NT2/D1 (cell line): ENCODE measurements around the gene ZNF497.

ENCODE experiments used
- SUZ12 ChIP-seq: IDR thresholded peaks from 2 replicates; pipeline ENCODE4 v1.6.1; 2011; ENCODE audit not compliant: insufficient read length, insufficient read depth; ENCODE audit errors: extremely low read depth
- YY1 ChIP-seq: IDR thresholded peaks from 2 replicates; pipeline ENCODE4 v1.6.1; 2011; ENCODE audit not compliant: insufficient read length, insufficient read depth

GRCh38 chr19:58317476-58318072 is 45.0 kb downstream of the ZNF497 start:
- TF ChIP-seq YY1 (no peak), SUZ12 (no peak)
